ENCODE measurements around the gene CLPTM1.
"Not testable (repeated sequence)": the region's sequence is repeated elsewhere in the genome, so short reads cannot be mapped to it uniquely, and the experiment has no call there.

Gene CLPTM1

GRCh38 chr19:44925114-44925891 lies 29.9 kb upstream of the CLPTM1 start:
- peaks cover 29% of the 10 kb centered on the region for H3K4me1 Mint-ChIP-seq
- peak overlapping the region in 1 of 3 experiments; percentile 4 for H3K4me3 Mint-ChIP-seq
- peaks cover 5% of the 10 kb centered on the region for H3K27me3 Mint-ChIP-seq (ENCODE audit: low read depth)
- no peaks in the 10 kb centered on the region for H3K36me3 Mint-ChIP-seq (ENCODE audit: low read depth)
- H3K9me3 Mint-ChIP-seq = no peaks in the 10 kb centered on the region
- H3K27ac Mint-ChIP-seq = peak overlapping the region in 2 of 3 experiments; percentile 15 to 75
- no peak for TF ChIP-seq CTCF (IDR thresholded peaks at IDR 0.05; ENCODE audit: unreplicated experiment in 3 of 3)

GRCh38 chr19:44926245-44927077 lies 28.7 kb upstream of the CLPTM1 start:
- H3K4me3 Mint-ChIP-seq = peak overlapping the region; percentile 55 to 77 (median 68)
- not testable (repeated sequence) for H3K36me3 Mint-ChIP-seq (ENCODE audit: low read depth); H3K27me3 Mint-ChIP-seq (ENCODE audit: low read depth); H3K9me3 Mint-ChIP-seq
- peak overlapping the region; percentile 52 to 98 (median 94) for H3K27ac Mint-ChIP-seq
- peaks cover 29% of the 10 kb centered on the region for H3K4me1 Mint-ChIP-seq

- Mint-ChIP-seq H3K9me3 (no peaks in the 10 kb centered on the region), H3K4me1 (peaks cover 29% of the 10 kb centered on the region), H3K4me3 (no peak overlapping the region), H3K27ac (peak overlapping the region in 1 of 3 experiments; percentile 98), H3K27me3 (ENCODE audit: low read depth) (peaks cover 5% of the 10 kb centered on the region), H3K36me3 (ENCODE audit: low read depth) (no peaks in the 10 kb centered on the region)
- TF ChIP-seq CTCF (IDR thresholded peaks at IDR 0.05; ENCODE audit: unreplicated experiment in 3 of 3) = no peak
Observed at GRCh38 chr19:44927746-44928145, 27.4 kb upstream of the CLPTM1 start.

GRCh38 chr19:44930088-44930487 lies 25.1 kb upstream of the CLPTM1 start:
- Mint-ChIP-seq H3K9me3 (no peaks in the 10 kb centered on the region), H3K36me3 (ENCODE audit: low read depth) (no peaks in the 10 kb centered on the region), H3K27ac (no peak overlapping the region), H3K27me3 (ENCODE audit: low read depth) (peaks cover 5% of the 10 kb centered on the region), H3K4me1 (peaks cover 22% of the 10 kb centered on the region), H3K4me3 (no peak overlapping the region)
- no peak for TF ChIP-seq CTCF (IDR thresholded peaks at IDR 0.05; ENCODE audit: unreplicated experiment in 3 of 3)

GRCh38 chr19:44931541-44931940 lies 23.6 kb upstream of the CLPTM1 start:
- H3K27ac Mint-ChIP-seq = no peak overlapping the region
- peaks cover 8% of the 10 kb centered on the region for H3K4me1 Mint-ChIP-seq
- no peaks in the 10 kb centered on the region for H3K9me3 Mint-ChIP-seq
- no peaks in the 10 kb centered on the region for H3K36me3 Mint-ChIP-seq (ENCODE audit: low read depth)
- H3K4me3 Mint-ChIP-seq = no peak overlapping the region
- H3K27me3 Mint-ChIP-seq (ENCODE audit: low read depth) = no peaks in the 10 kb centered on the region
- TF ChIP-seq CTCF (IDR thresholded peaks at IDR 0.05; ENCODE audit: unreplicated experiment in 3 of 3) = no peak

GRCh38 chr19:44939668-44940067 lies 15.5 kb upstream of the CLPTM1 start:
- Mint-ChIP-seq H3K4me1 (no peaks in the 10 kb centered on the region), H3K27me3 (ENCODE audit: low read depth) (no peaks in the 10 kb centered on the region), H3K27ac (no peak overlapping the region), H3K4me3 (no peak overlapping the region), H3K9me3 (no peaks in the 10 kb centered on the region), H3K36me3 (ENCODE audit: low read depth) (no peaks in the 10 kb centered on the region)
- no peak for TF ChIP-seq CTCF (IDR thresholded peaks at IDR 0.05; ENCODE audit: unreplicated experiment in 3 of 3)

All from nephron (organoid).